ENCODE data around the gene TCHP.
A peak's percentile ranks its signal among the peaks of the same experiment; 100 is the strongest.
"Not testable (repeated sequence)": the region's sequence is repeated elsewhere in the genome, so short reads cannot be mapped to it uniquely, and the experiment has no call there.

Gene TCHP

GRCh38 chr12:109910254-109910968 is 10.3 kb downstream of the TCHP start:
- no peak for DNase-seq (ENCODE audit: low read depth)

DNA sequence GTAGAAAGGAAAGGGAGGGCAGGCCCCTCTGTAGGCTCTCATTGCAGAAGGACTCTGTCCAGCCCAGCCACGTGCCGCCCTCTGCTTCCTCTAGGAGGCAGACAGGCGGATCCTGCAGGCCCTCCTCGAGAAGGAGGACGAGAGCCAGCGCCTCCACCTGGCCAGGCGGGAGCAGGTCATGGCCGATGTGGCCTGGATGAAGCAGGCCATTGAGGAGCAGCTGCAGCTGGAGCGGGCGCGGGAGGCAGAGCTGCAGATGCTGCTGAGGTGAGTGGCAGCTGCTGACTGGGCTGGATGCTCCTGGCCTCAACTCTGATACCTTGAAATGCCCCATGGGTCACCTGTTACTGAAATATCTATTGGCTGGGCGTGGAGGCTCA is 10.9 kb downstream of the TCHP start:
- no peak for DNase-seq (ENCODE audit: low read depth)

GRCh38 chr12:109912855-109913321 is 12.8 kb downstream of the TCHP start:
- DNase-seq (ENCODE audit: low read depth) = no peak

- DNase-seq (ENCODE audit: low read depth) = no peak
Measured at GRCh38 chr12:109914461-109914860, 14.4 kb downstream of the TCHP start.

GRCh38 chr12:109915171-109916040 is 15.3 kb downstream of the TCHP start:
- no peak for DNase-seq (ENCODE audit: low read depth)

DNA sequence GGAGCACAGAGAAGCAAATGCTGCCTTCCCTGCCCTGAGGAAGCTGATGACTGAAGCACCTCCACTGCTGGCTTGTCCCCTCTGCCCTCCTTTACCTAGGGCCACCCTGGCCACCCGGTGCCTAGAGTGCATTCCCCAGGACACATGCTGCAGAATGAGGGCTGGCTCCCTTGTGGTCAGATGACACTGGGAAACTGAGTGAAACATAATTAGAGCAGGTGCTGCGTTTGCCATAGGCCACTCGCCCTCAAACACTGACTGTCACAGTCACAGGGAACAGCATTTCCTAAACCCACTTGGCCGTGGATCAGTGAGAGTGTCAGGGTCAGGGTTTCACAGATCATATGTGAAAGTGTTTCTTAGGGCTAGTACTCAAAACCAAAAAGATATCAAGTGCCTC is 16.0 kb downstream of the TCHP start:
- DNase-seq (ENCODE audit: low read depth) = no peak

DNA sequence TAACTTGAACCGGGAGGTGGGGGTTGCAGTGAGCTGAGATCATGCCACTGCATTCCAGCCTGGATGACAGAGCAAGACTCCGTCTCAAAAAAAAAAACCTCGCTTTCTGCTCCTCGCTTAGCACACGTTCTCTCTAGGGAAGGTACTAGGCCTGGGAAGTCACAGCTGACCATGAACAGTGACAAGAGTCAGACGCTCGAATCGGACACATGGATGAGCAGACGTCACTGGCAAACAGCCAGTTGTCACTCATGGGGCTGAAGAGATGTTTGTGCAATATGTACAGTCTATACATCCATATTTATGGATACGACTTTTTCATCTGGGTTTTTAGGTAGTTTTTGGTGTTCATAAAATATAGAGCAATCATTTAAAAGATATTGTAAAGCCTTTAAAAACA is 19.4 kb downstream of the TCHP start:
- no peak for DNase-seq (ENCODE audit: low read depth)

DNA sequence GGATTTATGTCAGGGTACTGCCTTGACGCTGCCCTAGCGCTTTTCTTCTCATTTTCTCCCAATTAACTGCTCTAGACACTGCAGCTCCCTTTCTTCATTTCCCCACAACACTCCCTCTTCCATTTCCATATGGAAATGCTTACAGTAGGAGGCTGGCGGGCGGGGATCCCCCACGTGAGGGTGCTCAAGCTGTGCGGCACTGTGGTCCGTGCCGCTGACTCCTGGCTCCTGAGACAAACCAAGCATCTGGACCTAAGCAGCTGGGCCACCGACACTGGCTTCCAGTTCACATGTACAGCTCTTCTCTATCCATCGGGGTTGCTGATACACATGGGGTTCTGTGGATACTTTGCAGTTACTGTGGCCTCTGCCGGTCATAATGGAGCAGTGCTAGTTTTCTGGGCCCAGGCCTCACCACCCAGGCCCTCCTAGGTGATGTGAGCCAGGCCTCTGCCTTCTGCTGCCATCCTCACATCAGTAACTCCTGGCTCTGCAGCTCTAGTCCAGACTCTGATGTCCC is 20.2 kb downstream of the TCHP start:
- no peak for DNase-seq (ENCODE audit: low read depth)

DNA sequence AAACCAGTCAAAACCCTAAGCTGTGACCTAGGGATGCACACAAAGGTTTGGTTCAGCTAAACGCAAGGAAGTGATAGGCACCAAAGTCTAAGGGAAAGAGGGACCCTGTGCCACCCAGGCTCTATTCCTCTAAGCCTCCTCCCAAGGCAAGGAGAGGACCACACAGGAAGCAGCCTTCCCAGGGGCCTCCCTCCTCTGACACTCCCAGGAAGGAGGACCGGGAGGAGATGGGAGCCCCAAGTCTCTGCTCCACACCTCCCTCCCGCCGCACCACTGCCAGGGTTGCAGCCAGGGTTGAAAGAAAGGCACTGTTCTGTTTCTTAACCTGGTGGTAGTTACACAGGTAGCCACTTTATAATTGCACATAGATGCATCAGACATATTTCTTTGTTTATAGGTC is 21.9 kb downstream of the TCHP start:
- DNase-seq (ENCODE audit: low read depth) = no peak

- DNase-seq (ENCODE audit: low read depth) = no peak
Measured at GRCh38 chr12:109923038-109923437, 23.0 kb downstream of the TCHP start.

GRCh38 chr12:109923481-109924245 is 23.6 kb downstream of the TCHP start:
- DNase-seq (ENCODE audit: low read depth) = no peak

GRCh38 chr12:109925185-109925840 is 25.2 kb downstream of the TCHP start:
- no peak for DNase-seq (ENCODE audit: low read depth)

DNA sequence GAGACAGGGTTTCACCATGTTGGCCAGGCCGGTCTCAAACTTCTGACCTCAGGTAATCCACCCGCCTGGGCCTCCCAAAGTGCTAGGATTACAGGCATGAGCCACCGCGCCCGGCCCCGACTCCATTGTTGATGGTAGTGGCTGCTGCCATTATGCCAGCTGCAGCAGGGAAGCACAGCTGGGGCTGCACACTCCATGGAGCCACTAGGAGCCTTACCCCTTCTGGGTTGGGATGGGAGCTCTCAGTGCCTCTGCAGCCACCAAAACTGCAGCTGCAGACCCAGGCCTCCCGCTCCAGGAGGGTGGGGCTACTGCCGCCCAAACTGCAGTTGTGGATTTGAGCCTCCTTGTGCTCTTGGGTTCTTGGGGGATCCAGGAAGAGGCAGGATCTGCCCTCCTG is 25.9 kb downstream of the TCHP start:
- DNase-seq (ENCODE audit: low read depth) = no peak

GRCh38 chr12:109926488-109927210 is 26.6 kb downstream of the TCHP start:
- no peak for DNase-seq (ENCODE audit: low read depth)

- peak; percentile 6 for DNase-seq (ENCODE audit: low read depth)
Measured at GRCh38 chr12:109927622-109928021, 27.5 kb downstream of the TCHP start.

- no peak for DNase-seq (ENCODE audit: low read depth)
Measured at GRCh38 chr12:109928058-109928656, 28.1 kb downstream of the TCHP start.

- not testable (repeated sequence) for DNase-seq (ENCODE audit: low read depth)
Measured at GRCh38 chr12:109929326-109929725, 29.3 kb downstream of the TCHP start.

DNA sequence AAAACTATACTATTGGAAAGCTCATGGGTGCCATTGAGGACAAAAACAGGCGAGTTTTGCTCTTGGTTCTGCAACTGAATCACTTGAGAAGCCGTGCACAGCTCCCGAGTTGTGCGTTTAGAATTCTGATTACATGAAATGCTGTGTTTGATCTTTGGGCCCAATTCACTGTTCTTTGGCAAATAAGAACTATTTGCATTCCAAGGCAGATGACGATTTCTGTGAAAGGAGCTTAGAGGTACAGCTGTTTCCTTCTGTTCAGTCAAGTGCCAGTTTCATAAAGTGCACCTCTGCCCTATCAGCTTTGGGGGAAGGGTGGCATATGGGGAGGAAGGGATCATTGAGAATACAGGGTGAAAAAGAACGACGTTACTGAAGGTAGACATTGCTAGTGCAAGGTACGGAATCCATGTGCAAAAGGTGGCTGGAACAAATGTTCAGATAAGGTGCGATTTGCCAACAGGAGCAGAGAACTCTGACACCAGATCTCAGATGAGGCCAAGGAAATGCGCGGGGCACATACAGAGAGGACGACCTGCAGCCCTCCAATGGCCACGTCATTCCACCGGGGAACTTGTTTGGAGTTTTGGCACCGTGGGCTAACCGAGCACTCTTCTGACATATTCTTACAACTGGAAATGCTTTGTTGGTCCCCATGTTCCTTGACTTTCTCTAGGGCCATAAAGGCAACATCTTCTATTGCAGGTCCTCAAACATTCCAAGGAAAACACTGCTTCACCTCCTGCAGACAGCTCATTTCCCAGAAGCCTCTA is 30.1 kb downstream of the TCHP start:
- no peak for DNase-seq (ENCODE audit: low read depth)

GRCh38 chr12:109931143-109931542 is 31.1 kb downstream of the TCHP start:
- no peak for DNase-seq (ENCODE audit: low read depth)

All from activated gamma-delta T cell treated with anti-CD3 and anti-CD28 coated beads, Interleukin-2, amount 50 U/mL, for 16 hours (primary cell).